PFSK-1 (cell line): ENCODE data around the gene MSLN.

Experiments
- POLR2AphosphoS5 ChIP-seq: IDR thresholded peaks from 2 replicates; pipeline ENCODE4 v1.6.1; 2012; ENCODE audit warnings: low read depth, mild to moderate bottlenecking, control low read depth, low read length, moderate library complexity
- REST ChIP-seq, 2 experiments: IDR thresholded peaks; 2 replicates each; pipeline versions ENCODE4 v1.6.1 to v1.8.0; 2011 to 2012; ENCODE audit warnings: low read depth in 2 of 2, low read length in 2 of 2, control low read depth in 1 of 2, inconsistent platforms in 1 of 2, mild to moderate bottlenecking in 1 of 2, moderate library complexity in 1 of 2; ENCODE audit not compliant: insufficient read depth in 1 of 2
- SIN3A ChIP-seq: IDR thresholded peaks from 2 replicates; pipeline ENCODE4 v1.6.1; 2012; ENCODE audit warnings: mild to moderate bottlenecking, low read length, moderate library complexity, borderline replicate concordance; ENCODE audit not compliant: insufficient read depth
- TAF1 ChIP-seq: IDR thresholded peaks from 2 replicates; pipeline ENCODE4 v1.6.1; 2012; ENCODE audit warnings: low read length, control low read depth, borderline replicate concordance; ENCODE audit not compliant: insufficient read depth

GRCh38 chr16:805474-805873 lies 44.9 kb downstream of the MSLN start:
- TF ChIP-seq POLR2AphosphoS5 (no peak), REST (IDR thresholded peaks at IDR 0.05; ENCODE audit: insufficient read depth in 1 of 2, low read depth in 2 of 2, low read length in 2 of 2) (no peak), TAF1 (no peak), SIN3A (no peak)
